Sigmoid colon (tissue), 4 donors: ENCODE data around the gene BRF1.

Experiments used
- POLR2AphosphoS5 ChIP-seq, 4 donors: sonication (generic); formaldehyde crosslinking; IDR thresholded peaks; one replicate each; pipeline ENCODE4 v1.6.1; 2017; ENCODE audit warnings: antibody characterized with exemption in 4 of 4
- TF ChIP-seq, protein P1 (sequence below), 4 experiments: fragments of 450-650 bp in 3 of 4; fragments of 200-600 bp in 1 of 4; IDR thresholded peaks; one replicate each; pipeline ENCODE4 v1.5.1; 2016 to 2019; ENCODE audit warnings: antibody characterized with exemption in 4 of 4, mild to moderate bottlenecking in 3 of 4, moderate library complexity in 2 of 4

- TF ChIP-seq, protein P1, sequence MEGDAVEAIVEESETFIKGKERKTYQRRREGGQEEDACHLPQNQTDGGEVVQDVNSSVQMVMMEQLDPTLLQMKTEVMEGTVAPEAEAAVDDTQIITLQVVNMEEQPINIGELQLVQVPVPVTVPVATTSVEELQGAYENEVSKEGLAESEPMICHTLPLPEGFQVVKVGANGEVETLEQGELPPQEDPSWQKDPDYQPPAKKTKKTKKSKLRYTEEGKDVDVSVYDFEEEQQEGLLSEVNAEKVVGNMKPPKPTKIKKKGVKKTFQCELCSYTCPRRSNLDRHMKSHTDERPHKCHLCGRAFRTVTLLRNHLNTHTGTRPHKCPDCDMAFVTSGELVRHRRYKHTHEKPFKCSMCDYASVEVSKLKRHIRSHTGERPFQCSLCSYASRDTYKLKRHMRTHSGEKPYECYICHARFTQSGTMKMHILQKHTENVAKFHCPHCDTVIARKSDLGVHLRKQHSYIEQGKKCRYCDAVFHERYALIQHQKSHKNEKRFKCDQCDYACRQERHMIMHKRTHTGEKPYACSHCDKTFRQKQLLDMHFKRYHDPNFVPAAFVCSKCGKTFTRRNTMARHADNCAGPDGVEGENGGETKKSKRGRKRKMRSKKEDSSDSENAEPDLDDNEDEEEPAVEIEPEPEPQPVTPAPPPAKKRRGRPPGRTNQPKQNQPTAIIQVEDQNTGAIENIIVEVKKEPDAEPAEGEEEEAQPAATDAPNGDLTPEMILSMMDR (IDR thresholded peaks at IDR 0.05): no peak
- no peak for TF ChIP-seq POLR2AphosphoS5 (IDR thresholded peaks at IDR 0.05)
Measured at GRCh38 chr14:105204206-105204930, 96.4 kb downstream of the BRF1 start.
